WTC11 (cell line): ENCODE measurements around the gene OTUD3. TPM values are rescaled to one million over a fixed set of nuclear protein-coding genes. Genes with fewer than 3 reads are reported as not detected.

Source experiments
- ATAC-seq: fragments of 200-7000 bp; cut with Tn5 transposase; 2 replicates; pipeline ENCODE4 v1.10.0; 2021; ENCODE audit warnings: mild to moderate bottlenecking, moderate library complexity
- CTCF ChIA-PET: fragments of 300-600 bp; sonication (Branson Sonifier 250); formaldehyde crosslinking; loops from one replicate; lab custom pipeline; 2021; ENCODE audit warnings: antibody characterized with exemption; lab: Charles Lee
- POLR2A ChIA-PET: fragments of 350-600 bp; sonication (Branson Sonifier 250); formaldehyde crosslinking; loops from one replicate; lab custom pipeline; 2021; ENCODE audit warnings: antibody characterized with exemption; lab: Charles Lee
- DNase-seq: peaks from one replicate; pipeline ENCODE4 v3.0.0; 2021; ENCODE audit warnings: low spot score
- H3K27ac Mint-ChIP-seq: 2 replicates; pipeline ENCODE4 v1.8.0; 2021; ENCODE audit warnings: mixed read lengths
- H3K27me3 Mint-ChIP-seq: 2 replicates; pipeline ENCODE4 v1.8.0; 2021; ENCODE audit warnings: low read depth, mild to moderate bottlenecking, moderate library complexity, mixed read lengths
- H3K36me3 Mint-ChIP-seq: 2 replicates; pipeline ENCODE4 v1.8.0; 2021; ENCODE audit warnings: mixed read lengths
- H3K4me1 Mint-ChIP-seq: 2 replicates; pipeline ENCODE4 v1.8.0; 2022; ENCODE audit warnings: mixed read lengths
- H3K4me3 Mint-ChIP-seq: 2 replicates; pipeline ENCODE4 v1.8.0; 2021; ENCODE audit warnings: mild to moderate bottlenecking, moderate library complexity, mixed read lengths
- H3K9me3 Mint-ChIP-seq: 2 replicates; pipeline ENCODE4 v1.8.0; 2021; ENCODE audit warnings: mixed read lengths
- CREB1 ChIP-seq: sonication (generic); formaldehyde crosslinking; IDR thresholded peaks from 2 replicates; pipeline ENCODE4 v1.8.0; 2023; ENCODE audit warnings: mild to moderate bottlenecking, missing genetic modification reagents
- CREM ChIP-seq: sonication (generic); formaldehyde crosslinking; IDR thresholded peaks from 2 replicates; pipeline ENCODE4 v1.8.1; 2022; ENCODE audit warnings: mild to moderate bottlenecking, missing genetic modification reagents, moderate library complexity
- ELF4 ChIP-seq: sonication (generic); formaldehyde crosslinking; IDR thresholded peaks from 2 replicates; pipeline ENCODE4 v1.8.1; 2022; ENCODE audit warnings: low read depth, mild to moderate bottlenecking, moderate library complexity, missing genetic modification reagents
- GRHL2 ChIP-seq: fragments of 250-450 bp; sonication (Bioruptor Pico); IDR thresholded peaks from 2 replicates; pipeline ENCODE4 v1.8.0; 2022; ENCODE audit warnings: mild to moderate bottlenecking, moderate library complexity; ENCODE audit not compliant: insufficient replicate concordance, severe bottlenecking
- HMGA2 ChIP-seq: fragments of 250-450 bp; sonication (Bioruptor Pico); IDR thresholded peaks from 2 replicates; pipeline ENCODE4 v1.4.0; 2021; ENCODE audit warnings: mild to moderate bottlenecking, moderate library complexity
- JAZF1 ChIP-seq: fragments of 250-450 bp; sonication (Bioruptor Pico); IDR thresholded peaks from 2 replicates; pipeline ENCODE4 v1.9.0; 2021; ENCODE audit warnings: moderate library complexity, mild to moderate bottlenecking, inconsistent platforms
- JUN ChIP-seq: sonication (generic); formaldehyde crosslinking; IDR thresholded peaks from 2 replicates; pipeline ENCODE4 v1.8.0; 2023; ENCODE audit warnings: mild to moderate bottlenecking, missing genetic modification reagents
- KAT7 ChIP-seq: sonication (generic); formaldehyde crosslinking; IDR thresholded peaks from 2 replicates; pipeline ENCODE4 v1.8.1; 2023; ENCODE audit warnings: missing genetic modification reagents, mild to moderate bottlenecking, borderline replicate concordance
- MXD4 ChIP-seq: fragments of 250-450 bp; sonication (Bioruptor Pico); IDR thresholded peaks from 2 replicates; pipeline ENCODE4 v1.8.0; 2021; ENCODE audit warnings: mild to moderate bottlenecking, moderate library complexity, borderline replicate concordance
- NR2C2 ChIP-seq: sonication (generic); formaldehyde crosslinking; IDR thresholded peaks from 2 replicates; pipeline ENCODE4 v1.8.0; 2022; ENCODE audit warnings: mild to moderate bottlenecking, missing genetic modification reagents
- RORB ChIP-seq: fragments of 250-450 bp; sonication (Bioruptor Pico); IDR thresholded peaks from 2 replicates; pipeline ENCODE4 v1.9.0; 2021; ENCODE audit warnings: mild to moderate bottlenecking
- SMAD4 ChIP-seq: sonication (generic); formaldehyde crosslinking; IDR thresholded peaks from 2 replicates; pipeline ENCODE4 v1.8.0; 2022; ENCODE audit warnings: mild to moderate bottlenecking, missing genetic modification reagents
- TEAD4 ChIP-seq: sonication (generic); formaldehyde crosslinking; IDR thresholded peaks from 2 replicates; pipeline ENCODE4 v1.8.0; 2022; ENCODE audit warnings: mild to moderate bottlenecking, missing genetic modification reagents
- ZNF121 ChIP-seq: sonication (generic); formaldehyde crosslinking; IDR thresholded peaks from 2 replicates; pipeline ENCODE4 v1.8.0; 2023; ENCODE audit warnings: missing genetic modification reagents
- ZNF138 ChIP-seq: sonication (generic); formaldehyde crosslinking; conservative IDR thresholded peaks from 2 replicates; pipeline ENCODE4 v1.8.1; 2022; ENCODE audit warnings: mild to moderate bottlenecking, moderate library complexity, missing genetic modification reagents
- ZNF423 ChIP-seq: fragments of 250-450 bp; sonication (Bioruptor Pico); IDR thresholded peaks from 2 replicates; pipeline ENCODE4 v2.1.2; 2022; ENCODE audit warnings: mild to moderate bottlenecking, moderate library complexity
- total RNA-seq: library from RNA; stranded (reverse); gene quantifications from 3 replicates; pipeline ENCODE4 v1.2.3, GENCODE V29; 2021
- TF ChIP-seq, protein P1 (sequence below): sonication (generic); formaldehyde crosslinking; IDR thresholded peaks from 2 replicates; pipeline ENCODE4 v1.8.0; 2022; ENCODE audit warnings: mild to moderate bottlenecking, missing genetic modification reagents

OTUD3 gene
- total RNA-seq, 1 experiment from 2014 or later: 16.1 TPM

DNA sequence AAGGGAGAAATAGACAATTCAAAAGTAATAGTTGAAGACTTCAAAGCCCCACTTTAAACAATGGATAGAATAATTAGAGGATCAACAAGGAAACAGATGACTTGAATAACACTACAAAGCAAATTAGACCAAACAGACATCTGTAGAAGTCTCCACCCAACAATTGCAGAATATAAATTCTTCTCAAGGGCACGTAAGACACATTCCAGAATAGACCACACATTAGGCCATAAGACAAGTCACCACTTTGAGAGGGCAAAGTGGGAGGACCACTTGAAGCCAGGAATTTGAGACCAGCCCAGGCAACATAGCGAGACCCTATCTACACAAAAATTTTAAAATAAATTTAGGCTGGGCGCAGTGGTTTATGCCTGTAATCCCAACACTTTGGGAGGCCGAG lies 46.6 kb upstream of the OTUD3 start:
- ATAC-seq (no peak), DNase-seq (no peak)
- no peaks in the 10 kb centered on the region for H3K4me1 Mint-ChIP-seq
- ChIA-PET POLR2A (no interaction called here), CTCF (no interaction called here)
- H3K27ac Mint-ChIP-seq: no peak overlapping the region
- H3K36me3 Mint-ChIP-seq: no peaks in the 10 kb centered on the region
- no peak for TF ChIP-seq ZNF423 (CRISPR knock-in tag)
- no peak for TF ChIP-seq ELF4
- TF ChIP-seq SMAD4: no peak
- H3K27me3 Mint-ChIP-seq: peaks cover 2% of the 10 kb centered on the region
- H3K9me3 Mint-ChIP-seq: peaks cover 15% of the 10 kb centered on the region
- no peak overlapping the region for H3K4me3 Mint-ChIP-seq

DNA sequence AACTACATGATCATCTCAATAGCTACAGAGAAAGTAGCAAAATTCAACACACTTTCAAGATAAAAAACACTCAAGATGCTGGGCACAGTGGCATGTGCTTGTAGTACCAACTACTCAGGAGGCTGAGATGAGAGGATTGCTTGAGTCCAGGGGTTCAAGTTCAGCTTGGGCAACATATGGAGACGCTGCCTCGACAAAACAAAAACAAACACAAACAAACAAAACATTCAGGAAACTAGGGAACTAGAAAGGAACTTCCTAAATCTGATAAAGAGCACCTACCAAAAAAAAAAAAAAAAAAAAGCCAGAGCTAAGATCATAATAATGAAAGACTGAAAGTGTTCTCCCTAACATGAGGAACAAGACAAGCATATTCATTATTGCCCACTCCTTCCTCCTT lies 44.3 kb upstream of the OTUD3 start:
- ChIA-PET POLR2A (interaction anchor here (0.6 kb wide), 1 partner anchor 793 kb away, joined by 3 read pairs; no protein-coding TSS in a partner anchor), CTCF (no interaction called here)
- no peak overlapping the region for H3K27ac Mint-ChIP-seq
- TF ChIP-seq RORB (CRISPR knock-in tag) (no peak), JAZF1 (CRISPR knock-in tag) (no peak), CREB1 (no peak), ZNF138 (CRISPR knock-in tag) (no peak), ZNF121 (CRISPR knock-in tag) (no peak), CREM (no peak)
- TF ChIP-seq, protein P1, sequence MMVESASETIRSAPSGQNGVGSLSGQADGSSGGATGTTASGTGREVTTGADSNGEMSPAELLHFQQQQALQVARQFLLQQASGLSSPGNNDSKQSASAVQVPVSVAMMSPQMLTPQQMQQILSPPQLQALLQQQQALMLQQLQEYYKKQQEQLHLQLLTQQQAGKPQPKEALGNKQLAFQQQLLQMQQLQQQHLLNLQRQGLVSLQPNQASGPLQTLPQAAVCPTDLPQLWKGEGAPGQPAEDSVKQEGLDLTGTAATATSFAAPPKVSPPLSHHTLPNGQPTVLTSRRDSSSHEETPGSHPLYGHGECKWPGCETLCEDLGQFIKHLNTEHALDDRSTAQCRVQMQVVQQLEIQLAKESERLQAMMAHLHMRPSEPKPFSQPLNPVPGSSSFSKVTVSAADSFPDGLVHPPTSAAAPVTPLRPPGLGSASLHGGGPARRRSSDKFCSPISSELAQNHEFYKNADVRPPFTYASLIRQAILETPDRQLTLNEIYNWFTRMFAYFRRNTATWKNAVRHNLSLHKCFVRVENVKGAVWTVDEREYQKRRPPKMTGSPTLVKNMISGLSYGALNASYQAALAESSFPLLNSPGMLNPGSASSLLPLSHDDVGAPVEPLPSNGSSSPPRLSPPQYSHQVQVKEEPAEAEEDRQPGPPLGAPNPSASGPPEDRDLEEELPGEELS (CRISPR knock-in tag): no peak
- no peaks in the 10 kb centered on the region for H3K9me3 Mint-ChIP-seq
- ATAC-seq (no peak), DNase-seq (no peak)
- no peak overlapping the region for H3K4me3 Mint-ChIP-seq
- peaks cover 2% of the 10 kb centered on the region for H3K27me3 Mint-ChIP-seq
- no peaks in the 10 kb centered on the region for H3K36me3 Mint-ChIP-seq
- no peaks in the 10 kb centered on the region for H3K4me1 Mint-ChIP-seq

DNA sequence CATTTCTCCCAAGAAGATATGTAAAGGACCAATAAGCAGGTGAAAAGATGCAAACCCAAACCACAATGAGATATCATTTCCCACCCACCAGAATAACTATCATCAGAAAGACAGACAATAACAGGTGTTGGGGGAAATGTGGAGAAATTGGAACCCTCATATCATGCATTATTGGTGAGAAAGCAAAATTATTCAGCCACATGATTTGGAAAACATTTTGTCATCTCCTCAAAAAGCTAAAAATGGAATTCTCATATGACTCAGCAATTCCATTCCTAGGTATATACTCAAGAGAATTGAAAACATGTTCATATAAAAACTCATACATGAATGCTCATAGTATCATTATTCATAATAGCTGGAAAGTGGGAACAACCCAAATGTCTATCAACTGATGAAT lies 42.0 kb upstream of the OTUD3 start:
- Mint-ChIP-seq H3K27me3 (peaks cover 2% of the 10 kb centered on the region), H3K27ac (no peak overlapping the region), H3K36me3 (no peaks in the 10 kb centered on the region), H3K4me3 (no peak overlapping the region), H3K4me1 (peaks cover 7% of the 10 kb centered on the region), H3K9me3 (no peaks in the 10 kb centered on the region)
- ATAC-seq: no peak
- TF ChIP-seq JUN (CRISPR knock-in tag) (no peak), TEAD4 (CRISPR knock-in tag) (no peak), ZNF121 (CRISPR knock-in tag) (no peak), MXD4 (CRISPR knock-in tag) (no peak)
- POLR2A ChIA-PET: no interaction called here
- DNase-seq: no peak
- CTCF ChIA-PET: interaction anchor here (0.8 to 1.5 kb wide), 3 partner anchors 8 to 53 kb away, joined by 3 to 7 read pairs (median 3); partner anchors contain the start of gene OTUD3

DNA sequence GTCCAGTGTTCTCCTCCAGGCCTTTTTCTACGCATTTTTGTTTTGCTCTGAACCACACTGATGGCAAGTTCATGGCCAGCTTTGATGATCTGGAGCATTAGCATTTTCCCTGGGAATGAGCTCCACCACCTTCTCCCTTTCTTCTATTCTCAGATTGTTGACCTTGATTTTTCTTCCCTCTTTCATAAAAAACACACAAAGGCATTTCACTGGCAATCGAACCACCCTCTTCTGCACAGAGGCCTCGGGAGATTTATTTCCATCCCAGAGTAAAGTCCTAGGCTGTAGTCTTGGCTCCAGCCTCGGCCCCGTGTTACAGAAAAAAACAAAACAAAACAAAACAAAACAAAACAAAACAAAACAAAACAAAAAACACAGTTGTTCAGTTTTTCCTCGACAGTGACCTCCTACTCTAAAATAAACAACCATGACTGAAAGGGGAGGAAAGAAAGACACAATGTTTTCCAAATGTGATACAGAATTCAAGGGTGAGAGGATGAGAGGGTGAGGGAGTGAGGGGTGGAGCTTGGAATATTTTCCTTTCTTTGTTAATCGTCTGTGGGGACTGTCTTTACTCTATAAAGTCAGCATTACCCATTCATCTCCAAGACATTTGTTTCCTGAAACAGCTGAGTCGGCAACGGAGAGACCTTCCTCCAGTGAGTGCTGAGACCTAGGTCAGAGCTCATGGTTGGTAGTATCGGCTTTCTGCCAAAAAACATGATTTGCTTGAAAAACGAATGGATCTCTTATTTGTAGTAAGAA lies 37.3 kb upstream of the OTUD3 start:
- Mint-ChIP-seq H3K4me1 (peaks cover 11% of the 10 kb centered on the region), H3K27ac (no peak overlapping the region), H3K27me3 (peaks cover 12% of the 10 kb centered on the region), H3K4me3 (no peak overlapping the region), H3K9me3 (no peaks in the 10 kb centered on the region), H3K36me3 (no peaks in the 10 kb centered on the region)
- ATAC-seq (no peak; the same call in 1 of the 2 replicates), DNase-seq (no peak)
- ChIA-PET CTCF (interaction anchor here (1.0 to 1.5 kb wide), 3 partner anchors 37 to 141 kb away, joined by 3 to 6 read pairs (median 3); partner anchors contain the start of gene OTUD3), POLR2A (no interaction called here)
- no peak for TF ChIP-seq GRHL2 (CRISPR knock-in tag)
- TF ChIP-seq CREM: no peak
- TF ChIP-seq HMGA2: no peak
- no peak for TF ChIP-seq NR2C2 (CRISPR knock-in tag)
- TF ChIP-seq RORB (CRISPR knock-in tag): no peak
- no peak for TF ChIP-seq KAT7 (CRISPR knock-in tag)
